HUES48 (cell line): ENCODE data around the gene KANK2.
"Not testable (repeated sequence)": the region's sequence is repeated elsewhere in the genome, so short reads cannot be mapped to it uniquely, and the experiment has no call there.

Experiments
- H3K27ac ChIP-seq: one replicate; pipeline ENCODE4 v1.7.0; 2013; ENCODE audit warnings: low read depth, low read length, inconsistent platforms
- H3K27me3 ChIP-seq: 2 replicates; pipeline ENCODE4 v1.6.1; 2013; ENCODE audit warnings: mild to moderate bottlenecking, low read length; ENCODE audit not compliant: control insufficient read depth, insufficient read depth
- H3K36me3 ChIP-seq: 2 replicates; pipeline ENCODE4 v1.6.1; 2013; ENCODE audit warnings: low read length; ENCODE audit not compliant: control insufficient read depth, insufficient read depth
- H3K4me1 ChIP-seq: 2 replicates; pipeline ENCODE4 v1.6.1; 2013; ENCODE audit warnings: mild to moderate bottlenecking, low read length; ENCODE audit not compliant: control insufficient read depth, insufficient read depth
- H3K4me3 ChIP-seq: 2 replicates; pipeline ENCODE4 v1.5.1; 2013; ENCODE audit warnings: mild to moderate bottlenecking, low read depth, low read length
- H3K9ac ChIP-seq: 2 replicates; pipeline ENCODE4 v1.6.1; 2013; ENCODE audit warnings: mild to moderate bottlenecking, low read depth, low read length, moderate library complexity
- H3K9me3 ChIP-seq: 2 replicates; pipeline ENCODE4 v1.6.1; 2013; ENCODE audit warnings: low read length; ENCODE audit not compliant: control insufficient read depth, insufficient read depth

KANK2 gene

DNA sequence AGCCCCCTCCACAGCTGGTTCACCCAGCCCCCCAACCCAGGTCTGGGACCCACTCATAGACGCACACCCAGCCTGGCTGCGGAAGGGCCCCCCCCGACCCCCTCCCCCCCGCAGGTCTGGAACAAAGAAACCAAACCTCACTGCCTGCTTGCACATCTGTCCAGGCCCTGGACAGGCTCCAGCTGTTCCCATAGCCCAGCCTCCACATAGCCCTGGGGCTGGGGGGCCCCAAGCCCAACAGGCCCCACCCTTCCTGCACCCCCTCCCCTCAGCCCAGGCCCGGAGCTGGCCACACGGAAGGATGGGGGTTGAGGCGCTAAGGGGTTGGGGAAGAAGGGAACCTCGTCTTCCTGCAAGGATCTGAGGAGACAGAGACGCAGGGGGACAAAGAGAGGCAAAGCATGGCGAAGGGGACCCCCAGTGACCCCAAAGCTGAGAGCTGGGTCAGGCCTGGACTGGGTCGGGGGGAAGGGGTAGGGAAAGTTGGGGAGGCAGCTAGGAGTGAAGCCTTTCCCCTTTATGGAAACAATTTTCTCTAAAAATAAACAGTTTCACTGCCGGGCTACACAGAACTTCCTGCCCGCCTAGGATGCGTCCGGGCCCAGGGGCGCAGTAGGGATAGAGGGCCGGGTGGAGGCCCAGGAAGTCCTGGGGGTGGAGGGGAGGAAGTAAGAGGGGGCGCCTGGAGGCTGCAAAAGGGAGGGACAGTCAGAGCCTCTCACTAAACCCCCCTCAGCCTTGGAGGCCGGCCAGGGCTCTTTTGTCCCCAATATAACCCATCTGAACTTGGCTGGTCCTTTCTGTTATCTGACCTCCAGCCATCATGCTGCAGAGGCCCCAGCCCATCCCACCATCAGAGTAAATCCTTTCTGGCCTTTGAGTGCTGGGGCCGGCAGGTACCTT is 2.4 kb downstream of the KANK2 start:
- H3K9ac ChIP-seq: no peak overlapping the region
- no peak overlapping the region for H3K4me3 ChIP-seq
- H3K4me1 ChIP-seq: peaks cover 4% of the 10 kb centered on the region; the same call in 1 of the 2 replicates
- no peak overlapping the region for H3K27ac ChIP-seq
- H3K27me3 ChIP-seq: no peaks in the 10 kb centered on the region
- no peaks in the 10 kb centered on the region for H3K9me3 ChIP-seq
- H3K36me3 ChIP-seq: peaks cover 46% of the 10 kb centered on the region

DNA sequence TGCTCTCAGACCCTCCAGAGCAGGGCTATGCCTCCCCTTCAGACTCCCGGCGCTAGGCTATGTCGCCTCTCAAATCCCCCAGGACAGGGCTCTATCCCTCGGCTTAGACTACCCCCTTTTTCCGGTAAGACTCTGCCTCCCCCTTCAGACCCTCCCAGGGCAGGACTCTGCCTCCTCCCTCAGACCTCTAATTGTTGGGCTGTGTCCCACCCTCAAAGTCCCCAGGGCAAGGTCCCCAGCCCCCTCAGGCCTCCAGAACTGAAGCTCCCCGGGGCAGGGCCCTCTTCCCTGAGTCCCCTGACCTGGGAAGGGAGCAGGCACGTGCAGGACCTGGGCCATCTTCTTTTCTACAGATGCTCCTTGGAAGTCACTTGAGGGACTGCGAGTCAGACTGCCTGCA is 3.2 kb downstream of the KANK2 start:
- no peaks in the 10 kb centered on the region for H3K9me3 ChIP-seq
- H3K27me3 ChIP-seq: no peaks in the 10 kb centered on the region
- H3K4me1 ChIP-seq: peaks cover 4% of the 10 kb centered on the region; the same call in 1 of the 2 replicates
- H3K4me3 ChIP-seq: no peak overlapping the region
- H3K9ac ChIP-seq: no peak overlapping the region
- no peak overlapping the region for H3K27ac ChIP-seq
- peaks cover 48% of the 10 kb centered on the region for H3K36me3 ChIP-seq

DNA sequence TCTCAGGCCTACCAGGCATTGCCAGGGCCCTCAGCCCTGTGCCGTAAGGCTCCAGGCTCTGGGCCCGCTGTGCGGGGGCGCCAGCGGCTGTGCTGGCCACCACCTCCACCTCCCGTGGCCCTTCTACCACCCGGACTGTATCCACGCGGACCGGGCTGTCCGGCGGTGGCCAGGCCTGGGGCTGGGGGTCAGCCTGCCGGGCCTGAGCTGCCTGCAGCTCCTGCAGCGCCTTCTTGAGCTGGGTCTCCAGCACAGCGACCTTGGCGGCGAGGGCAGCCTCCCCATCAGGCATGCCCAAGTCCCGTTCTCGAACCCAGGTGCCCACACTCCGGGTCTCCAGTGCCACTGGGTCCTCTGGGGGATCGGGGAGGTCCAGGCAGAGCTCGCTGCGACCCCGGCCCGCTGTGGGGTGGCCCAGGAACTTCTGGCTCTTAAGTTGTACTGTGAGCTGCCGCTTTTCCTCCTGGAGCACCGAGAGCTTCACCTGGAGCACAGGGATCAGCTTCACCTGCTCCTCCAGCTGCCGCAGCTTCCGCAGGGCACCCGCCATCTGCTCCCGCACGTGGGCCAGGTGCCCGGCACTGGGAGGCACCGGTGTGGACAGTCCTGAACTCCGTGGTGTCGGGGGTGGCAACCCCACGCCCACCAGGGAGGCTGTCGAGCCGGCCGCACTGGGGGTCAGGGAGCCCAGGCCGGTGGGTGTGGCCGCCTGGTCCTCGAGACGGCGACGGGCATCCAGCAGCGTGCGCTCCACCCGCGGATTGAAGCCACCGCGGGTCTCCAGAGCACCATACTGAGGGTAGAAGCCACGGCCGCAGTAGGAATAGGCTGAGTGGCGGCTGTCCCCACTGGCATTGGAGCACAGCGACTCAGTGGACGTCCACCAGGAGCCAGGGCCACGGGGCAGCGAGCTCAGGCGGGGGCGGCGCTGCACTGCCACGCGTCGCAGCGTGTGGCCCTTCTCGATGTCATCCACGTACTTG is 4.1 kb downstream of the KANK2 start:
- Histone ChIP-seq H3K27ac (no peak overlapping the region), H3K4me1 (no peaks in the 10 kb centered on the region), H3K36me3 (peaks cover 47% of the 10 kb centered on the region), H3K9me3 (no peaks in the 10 kb centered on the region), H3K9ac (no peak overlapping the region), H3K4me3 (no peak overlapping the region), H3K27me3 (no peaks in the 10 kb centered on the region)

DNA sequence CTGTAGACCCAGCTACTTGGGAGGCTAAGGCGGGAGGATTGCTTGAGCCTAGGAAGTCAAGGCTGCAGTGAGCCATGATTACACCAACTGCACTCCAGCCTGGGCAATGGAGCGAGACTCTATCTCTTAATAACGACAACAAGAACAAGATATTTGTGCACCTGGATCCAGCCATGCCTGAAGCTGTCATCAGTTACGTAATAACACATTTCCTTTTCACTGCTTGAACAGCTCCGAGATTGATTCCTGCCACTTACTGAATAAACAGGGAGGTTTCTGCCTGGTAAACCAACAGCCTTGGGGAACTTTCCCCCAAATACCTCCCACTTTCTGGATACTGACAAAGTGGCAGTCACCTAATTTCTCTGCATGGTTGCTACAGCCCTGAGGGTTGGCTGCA is 5.4 kb downstream of the KANK2 start:
- Histone ChIP-seq H3K27me3 (no peaks in the 10 kb centered on the region), H3K9ac (no peak overlapping the region), H3K9me3 (no peaks in the 10 kb centered on the region), H3K4me1 (no peaks in the 10 kb centered on the region), H3K4me3 (no peak overlapping the region), H3K36me3 (peaks cover 52% of the 10 kb centered on the region), H3K27ac (no peak overlapping the region)

- Histone ChIP-seq H3K27me3 (no peaks in the 10 kb centered on the region), H3K27ac (no peak overlapping the region), H3K36me3 (peaks cover 55% of the 10 kb centered on the region), H3K9me3 (no peaks in the 10 kb centered on the region), H3K9ac (no peak overlapping the region), H3K4me3 (no peak overlapping the region), H3K4me1 (no peaks in the 10 kb centered on the region)
Observed at GRCh38 chr19:11191273-11191755, 6.0 kb downstream of the KANK2 start.

GRCh38 chr19:11190501-11190900 is 6.8 kb downstream of the KANK2 start:
- Histone ChIP-seq H3K36me3 (peaks cover 59% of the 10 kb centered on the region), H3K4me1 (no peaks in the 10 kb centered on the region), H3K27ac (no peak overlapping the region)

DNA sequence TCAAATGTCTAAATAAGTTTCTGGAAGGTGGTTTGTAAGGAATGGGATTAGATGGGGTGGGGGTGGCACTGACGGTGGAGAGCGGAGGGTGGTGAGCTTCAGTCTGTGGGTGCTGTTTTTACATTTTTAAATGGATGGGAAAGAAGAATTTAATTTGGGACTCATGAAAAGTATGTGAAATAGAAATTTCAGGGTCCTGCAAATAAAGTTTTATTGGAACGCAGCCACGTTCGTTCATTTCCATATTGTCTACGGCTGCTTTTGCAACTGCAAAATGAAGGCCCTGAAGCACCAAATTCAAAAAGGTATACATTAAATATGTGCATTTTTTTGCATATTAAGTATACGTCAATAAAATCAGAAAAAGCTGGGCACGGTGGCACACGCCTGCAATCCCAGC is 9.9 kb downstream of the KANK2 start:
- H3K4me3 ChIP-seq: no peak overlapping the region
- H3K27ac ChIP-seq: no peak overlapping the region
- no peaks in the 10 kb centered on the region for H3K9me3 ChIP-seq
- no peaks in the 10 kb centered on the region for H3K4me1 ChIP-seq
- peaks cover 39% of the 10 kb centered on the region for H3K36me3 ChIP-seq
- no peaks in the 10 kb centered on the region for H3K27me3 ChIP-seq
- no peak overlapping the region for H3K9ac ChIP-seq

More at GRCh38 chr19:11190501-11190900, 6.8 kb downstream of the KANK2 start:
- Histone ChIP-seq H3K4me3 (no peak overlapping the region), H3K9ac (no peak overlapping the region), H3K9me3 (no peaks in the 10 kb centered on the region), H3K27me3 (no peaks in the 10 kb centered on the region)

GRCh38 chr19:11182994-11183393 is 14.4 kb downstream of the KANK2 start:
- no peaks in the 10 kb centered on the region for H3K9me3 ChIP-seq
- no peak overlapping the region for H3K27ac ChIP-seq
- H3K27me3 ChIP-seq: no peaks in the 10 kb centered on the region
- peaks cover 20% of the 10 kb centered on the region for H3K36me3 ChIP-seq
- H3K4me1 ChIP-seq: no peaks in the 10 kb centered on the region
- no peak overlapping the region for H3K4me3 ChIP-seq
- no peak overlapping the region for H3K9ac ChIP-seq

DNA sequence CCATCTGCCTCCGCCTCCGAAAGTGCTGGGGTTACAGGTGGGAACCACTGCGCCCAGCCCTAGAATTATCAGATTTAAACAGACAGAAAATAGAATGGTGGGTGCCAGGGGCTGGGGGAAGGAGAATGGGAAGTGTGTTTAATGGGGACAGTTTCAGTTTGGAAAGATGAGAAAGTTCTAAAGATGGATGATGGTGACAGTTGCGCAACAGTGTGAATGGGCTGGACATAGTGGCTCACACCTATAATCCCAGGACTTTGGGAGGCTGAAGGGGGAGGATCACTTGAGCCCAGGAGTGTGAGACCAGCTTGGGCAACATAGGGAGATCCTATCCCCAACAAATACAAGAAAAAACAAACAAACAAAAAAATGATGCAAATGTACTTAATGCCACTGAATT is 15.9 kb downstream of the KANK2 start:
- peaks cover 19% of the 10 kb centered on the region for H3K36me3 ChIP-seq
- no peak overlapping the region for H3K4me3 ChIP-seq
- no peaks in the 10 kb centered on the region for H3K27me3 ChIP-seq
- no peaks in the 10 kb centered on the region for H3K9me3 ChIP-seq
- no peak overlapping the region for H3K9ac ChIP-seq
- no peak overlapping the region for H3K27ac ChIP-seq
- no peaks in the 10 kb centered on the region for H3K4me1 ChIP-seq

DNA sequence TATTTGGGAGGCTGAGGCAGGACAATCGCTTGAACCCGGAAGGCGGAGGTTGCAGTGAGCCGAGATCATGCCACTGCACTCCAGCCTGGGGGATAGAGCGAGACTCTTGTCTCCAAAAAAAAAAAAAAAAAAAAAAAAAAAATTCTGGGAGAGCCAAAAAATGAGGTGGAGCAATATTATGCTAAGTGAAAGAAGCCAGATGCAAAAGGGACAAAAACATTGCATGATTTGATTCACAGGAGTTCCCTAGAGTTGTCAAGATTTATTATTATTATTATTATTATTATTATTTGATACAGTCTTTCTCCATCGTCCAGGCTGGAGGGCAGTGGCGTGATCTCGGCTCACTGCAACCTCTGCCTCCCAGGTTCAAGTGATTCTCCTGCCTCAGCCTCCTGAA is 16.4 kb downstream of the KANK2 start:
- H3K4me3 ChIP-seq, H3K4me1 ChIP-seq, H3K27ac ChIP-seq, H3K9ac ChIP-seq, H3K27me3 ChIP-seq, H3K9me3 ChIP-seq: not testable (repeated sequence)
- peaks cover 25% of the 10 kb centered on the region for H3K36me3 ChIP-seq
